ENCODE results near the gene C1QL4.

C1QL4 gene

GRCh38 chr12:49370539-49370938 is 33.6 kb upstream of the C1QL4 start:
- Histone ChIP-seq H3K27me3 (ENCODE audit: insufficient read depth, low read length, poor library complexity) (no peaks in the 10 kb centered on the region), H3K4me3 (ENCODE audit: low read depth in 1 of 2, low read length in 2 of 2) (no peak overlapping the region), H3K9me3 (ENCODE audit: insufficient read depth, low read length, severe bottlenecking) (no peaks in the 10 kb centered on the region), H4K20me1 (ENCODE audit: insufficient read depth, low read length) (no peaks in the 10 kb centered on the region; the same call in 1 of the 2 replicates), H3K36me3 (ENCODE audit: insufficient read depth, low read length) (peaks cover 8% of the 10 kb centered on the region), H3K79me2 (ENCODE audit: insufficient read depth, low read length) (peaks cover 87% of the 10 kb centered on the region), H3K9ac (ENCODE audit: low read depth, low read length) (no peak overlapping the region), H3K27ac (ENCODE audit: low read length) (no peak overlapping the region), H2AFZ (ENCODE audit: low read depth, low read length) (no peak overlapping the region), H3K4me1 (ENCODE audit: insufficient read depth, low read length) (peaks cover 31% of the 10 kb centered on the region), H3K4me2 (ENCODE audit: insufficient read depth, low read length) (no peak overlapping the region)
- TF ChIP-seq EZH2 (IDR thresholded peaks at IDR 0.05; ENCODE audit: borderline replicate concordance, low read depth, low read length, severe bottlenecking), result no peak
- TF ChIP-seq CTCF (IDR thresholded peaks at IDR 0.05; ENCODE audit: borderline replicate concordance, extremely low read depth, low read length, poor library complexity, severe bottlenecking), result no peak
- DNase-seq (no peak), ATAC-seq (ENCODE audit: insufficient read depth, low read depth) (no peak)

- H3K4me1 ChIP-seq (ENCODE audit: insufficient read depth, low read length), result peaks cover 35% of the 10 kb centered on the region
- TF ChIP-seq EZH2 (IDR thresholded peaks at IDR 0.05; ENCODE audit: borderline replicate concordance, low read depth, low read length, severe bottlenecking), result no peak
- peak; percentile 9 for TF ChIP-seq CTCF (IDR thresholded peaks at IDR 0.05; ENCODE audit: borderline replicate concordance, extremely low read depth, low read length, poor library complexity, severe bottlenecking)
- H3K9ac ChIP-seq (ENCODE audit: low read depth, low read length), result no peak overlapping the region
- H3K36me3 ChIP-seq (ENCODE audit: insufficient read depth, low read length), result peaks cover 8% of the 10 kb centered on the region
- peaks cover 81% of the 10 kb centered on the region for H3K79me2 ChIP-seq (ENCODE audit: insufficient read depth, low read length)
- no peaks in the 10 kb centered on the region for H3K27me3 ChIP-seq (ENCODE audit: insufficient read depth, low read length, poor library complexity)
- no peak overlapping the region for H2AFZ ChIP-seq (ENCODE audit: low read depth, low read length)
- peak; percentile 26 for DNase-seq
- H3K4me2 ChIP-seq (ENCODE audit: insufficient read depth, low read length), result peak overlapping the region; percentile 25; the same call in 1 of the 2 replicates
- no peaks in the 10 kb centered on the region for H3K9me3 ChIP-seq (ENCODE audit: insufficient read depth, low read length, severe bottlenecking)
- no peak for ATAC-seq (ENCODE audit: insufficient read depth, low read depth)
- H4K20me1 ChIP-seq (ENCODE audit: insufficient read depth, low read length), result no peaks in the 10 kb centered on the region; the same call in 1 of the 2 replicates
- no peak overlapping the region for H3K27ac ChIP-seq (ENCODE audit: low read length)
- no peak overlapping the region for H3K4me3 ChIP-seq (ENCODE audit: low read depth in 1 of 2, low read length in 2 of 2)
These were observed 32.6 kb upstream of the C1QL4 start for GRCh38 chr12:49369411-49370145.

- H3K4me2 ChIP-seq (ENCODE audit: insufficient read depth, low read length), result peak overlapping the region; percentile 86
- no peak for DNase-seq
- H3K27me3 ChIP-seq (ENCODE audit: insufficient read depth, low read length, poor library complexity), result no peaks in the 10 kb centered on the region
- H3K9me3 ChIP-seq (ENCODE audit: insufficient read depth, low read length, severe bottlenecking), result no peaks in the 10 kb centered on the region
- H3K36me3 ChIP-seq (ENCODE audit: insufficient read depth, low read length), result peaks cover 3% of the 10 kb centered on the region
- no peaks in the 10 kb centered on the region; the same call in 1 of the 2 replicates for H4K20me1 ChIP-seq (ENCODE audit: insufficient read depth, low read length)
- H3K4me3 ChIP-seq (ENCODE audit: low read depth in 1 of 2, low read length in 2 of 2), result peak overlapping the region in 1 of 2 experiments; percentile 73; a peak in 3 of 4 replicates
- TF ChIP-seq CTCF (IDR thresholded peaks at IDR 0.05; ENCODE audit: borderline replicate concordance, extremely low read depth, low read length, poor library complexity, severe bottlenecking) (no peak), EZH2 (IDR thresholded peaks at IDR 0.05; ENCODE audit: borderline replicate concordance, low read depth, low read length, severe bottlenecking) (no peak)
- no peak for ATAC-seq (ENCODE audit: insufficient read depth, low read depth)
- peaks cover 35% of the 10 kb centered on the region for H3K4me1 ChIP-seq (ENCODE audit: insufficient read depth, low read length)
- H3K9ac ChIP-seq (ENCODE audit: low read depth, low read length), result peak overlapping the region; percentile 96
- peak overlapping the region; percentile 96; the same call in 1 of the 2 replicates for H3K27ac ChIP-seq (ENCODE audit: low read length)
- H2AFZ ChIP-seq (ENCODE audit: low read depth, low read length), result no peak overlapping the region; the same call in 1 of the 2 replicates
- H3K79me2 ChIP-seq (ENCODE audit: insufficient read depth, low read length), result peaks cover 68% of the 10 kb centered on the region
These were observed 31.2 kb upstream of the C1QL4 start for GRCh38 chr12:49368240-49368600.
